Uterus (tissue), 2 donors: ENCODE measurements around the gene MYCN.

Experiments used
- POLR2A ChIP-seq, 2 donors: fragments of 450-650 bp; IDR thresholded peaks; one replicate each; pipeline ENCODE4 v1.6.1; 2016; ENCODE audit warnings: antibody characterized with exemption in 2 of 2, mild to moderate bottlenecking in 1 of 2, moderate library complexity in 1 of 2
- TF ChIP-seq, protein P1 (sequence below), 4 experiments: fragments of 200-600 bp in 2 of 4; fragments of 450-650 bp in 2 of 4; sonication (generic) in 2 of 4; IDR thresholded peaks; one replicate each; pipeline ENCODE4 v1.5.1; 2016 to 2019; ENCODE audit warnings: antibody characterized with exemption in 4 of 4, mild to moderate bottlenecking in 2 of 4, moderate library complexity in 1 of 4

DNA sequence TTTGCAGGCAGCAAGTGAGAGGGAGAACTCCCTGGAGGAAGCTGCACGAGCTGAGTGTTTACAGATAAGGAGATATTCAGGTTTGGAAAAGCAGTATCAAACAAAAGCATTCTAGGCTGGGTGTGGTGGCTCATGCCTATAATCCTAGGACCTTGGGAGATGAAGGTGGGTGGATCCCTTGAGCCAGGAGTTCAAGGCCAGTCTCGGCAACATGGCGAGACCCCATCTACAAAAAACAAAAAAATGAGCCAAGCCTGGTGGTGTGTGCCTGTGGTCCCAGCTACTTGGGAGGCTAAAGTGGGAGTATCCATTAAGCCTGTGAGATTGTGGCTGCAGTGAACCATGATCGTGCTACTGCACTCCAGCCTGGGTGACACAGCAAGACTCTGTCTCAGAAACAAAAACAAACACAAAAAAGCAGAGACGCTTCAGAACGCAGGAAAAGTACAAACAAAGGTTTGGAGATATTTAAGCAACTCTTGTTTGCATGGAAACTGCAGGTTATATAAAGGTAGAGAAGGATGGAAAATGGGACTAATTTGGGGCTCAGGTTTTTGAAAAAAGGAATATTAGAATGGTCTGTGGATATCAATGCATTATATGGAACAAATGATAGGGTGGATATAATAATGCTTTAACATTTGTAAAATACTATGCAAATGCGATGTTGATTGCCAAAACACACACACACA is 31.6 kb downstream of the MYCN start:
- TF ChIP-seq, protein P1, sequence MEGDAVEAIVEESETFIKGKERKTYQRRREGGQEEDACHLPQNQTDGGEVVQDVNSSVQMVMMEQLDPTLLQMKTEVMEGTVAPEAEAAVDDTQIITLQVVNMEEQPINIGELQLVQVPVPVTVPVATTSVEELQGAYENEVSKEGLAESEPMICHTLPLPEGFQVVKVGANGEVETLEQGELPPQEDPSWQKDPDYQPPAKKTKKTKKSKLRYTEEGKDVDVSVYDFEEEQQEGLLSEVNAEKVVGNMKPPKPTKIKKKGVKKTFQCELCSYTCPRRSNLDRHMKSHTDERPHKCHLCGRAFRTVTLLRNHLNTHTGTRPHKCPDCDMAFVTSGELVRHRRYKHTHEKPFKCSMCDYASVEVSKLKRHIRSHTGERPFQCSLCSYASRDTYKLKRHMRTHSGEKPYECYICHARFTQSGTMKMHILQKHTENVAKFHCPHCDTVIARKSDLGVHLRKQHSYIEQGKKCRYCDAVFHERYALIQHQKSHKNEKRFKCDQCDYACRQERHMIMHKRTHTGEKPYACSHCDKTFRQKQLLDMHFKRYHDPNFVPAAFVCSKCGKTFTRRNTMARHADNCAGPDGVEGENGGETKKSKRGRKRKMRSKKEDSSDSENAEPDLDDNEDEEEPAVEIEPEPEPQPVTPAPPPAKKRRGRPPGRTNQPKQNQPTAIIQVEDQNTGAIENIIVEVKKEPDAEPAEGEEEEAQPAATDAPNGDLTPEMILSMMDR (IDR thresholded peaks at IDR 0.05) = no peak
- no peak for TF ChIP-seq POLR2A (IDR thresholded peaks at IDR 0.05)
